HG02938 (cell line): ENCODE measurements around the gene CDKN2B-AS1.

Source experiments
- ATAC-seq: cut with Tn5 transposase; IDR thresholded peaks from one replicate; pipeline ENCODE4 v1.9.1; 2021; ENCODE audit warnings: mild to moderate bottlenecking, moderate library complexity; ENCODE audit not compliant: unreplicated experiment

Gene CDKN2B-AS1

GRCh38 chr9:22078081-22078480, 83.5 kb downstream of the CDKN2B-AS1 start:
- no peak for ATAC-seq

- peak; percentile 77 for ATAC-seq
Measured at GRCh38 chr9:22079873-22080341, 85.3 kb downstream of the CDKN2B-AS1 start.

GRCh38 chr9:22084336-22085035, 89.9 kb downstream of the CDKN2B-AS1 start:
- ATAC-seq, result no peak

GRCh38 chr9:22088053-22088716, 93.6 kb downstream of the CDKN2B-AS1 start:
- no peak for ATAC-seq

GRCh38 chr9:22088717-22089061, 94.1 kb downstream of the CDKN2B-AS1 start:
- ATAC-seq, result no peak

- no peak for ATAC-seq
Measured at GRCh38 chr9:22097707-22098106, 103.1 kb downstream of the CDKN2B-AS1 start.

GRCh38 chr9:22098643-22099332, 104.2 kb downstream of the CDKN2B-AS1 start:
- ATAC-seq, result no peak

- ATAC-seq, result no peak
Measured at GRCh38 chr9:22100626-22101025, 106.0 kb downstream of the CDKN2B-AS1 start.

- no peak for ATAC-seq
Measured at GRCh38 chr9:22102146-22103053, 107.8 kb downstream of the CDKN2B-AS1 start.

- ATAC-seq, result no peak
Measured at GRCh38 chr9:22103685-22104575, 109.3 kb downstream of the CDKN2B-AS1 start.

GRCh38 chr9:22105005-22105722, 110.6 kb downstream of the CDKN2B-AS1 start:
- peak; percentile 99 for ATAC-seq

- no peak for ATAC-seq
Measured at GRCh38 chr9:22107202-22108045, 112.8 kb downstream of the CDKN2B-AS1 start.

GRCh38 chr9:22108581-22109370, 114.2 kb downstream of the CDKN2B-AS1 start:
- no peak for ATAC-seq

- no peak for ATAC-seq
Measured at GRCh38 chr9:22111176-22111953, 116.8 kb downstream of the CDKN2B-AS1 start.

- no peak for ATAC-seq
Measured at GRCh38 chr9:22111954-22112247, 117.3 kb downstream of the CDKN2B-AS1 start.

- ATAC-seq, result no peak
Measured at GRCh38 chr9:22112870-22113821, 118.6 kb downstream of the CDKN2B-AS1 start.
